ENCODE data around the gene CPA1. TPM values are rescaled to one million over a fixed set of nuclear protein-coding genes. Genes with fewer than 3 reads are reported as not detected.

Gene CPA1
- total and polyA plus RNA-seq, 12 donors: 0.35 to 3.8 (median 2.7) TPM; not detected in 4

GRCh38 chr7:130365088-130365487, 15.2 kb upstream of the CPA1 start:
- ATAC-seq (no peak), DNase-seq (no peak)
- no peaks in the 10 kb centered on the region for H3K36me3 ChIP-seq
- no peak for TF ChIP-seq CTCF (IDR thresholded peaks at IDR 0.05)
- H3K27ac ChIP-seq: no peak overlapping the region
- 87 to 95% methylated on average over 2 of the region's 2 CpGs for WGBS, 2 donors
- H3K4me3 ChIP-seq: no peak overlapping the region
- peaks cover 0 to 14% (median 4%) of the 10 kb centered on the region in 9 donors for H3K4me1 ChIP-seq
- H3K9me3 ChIP-seq: peaks cover 0 to 10% (median 0%) of the 10 kb centered on the region in 11 donors
- no peaks in the 10 kb centered on the region for H3K27me3 ChIP-seq
- intact Hi-C loops (cut with DNase I): loop anchor here in 1 of 10 donors (10.0 kb wide), 1 partner anchor 60 kb away; no protein-coding TSS in a partner anchor

DNA sequence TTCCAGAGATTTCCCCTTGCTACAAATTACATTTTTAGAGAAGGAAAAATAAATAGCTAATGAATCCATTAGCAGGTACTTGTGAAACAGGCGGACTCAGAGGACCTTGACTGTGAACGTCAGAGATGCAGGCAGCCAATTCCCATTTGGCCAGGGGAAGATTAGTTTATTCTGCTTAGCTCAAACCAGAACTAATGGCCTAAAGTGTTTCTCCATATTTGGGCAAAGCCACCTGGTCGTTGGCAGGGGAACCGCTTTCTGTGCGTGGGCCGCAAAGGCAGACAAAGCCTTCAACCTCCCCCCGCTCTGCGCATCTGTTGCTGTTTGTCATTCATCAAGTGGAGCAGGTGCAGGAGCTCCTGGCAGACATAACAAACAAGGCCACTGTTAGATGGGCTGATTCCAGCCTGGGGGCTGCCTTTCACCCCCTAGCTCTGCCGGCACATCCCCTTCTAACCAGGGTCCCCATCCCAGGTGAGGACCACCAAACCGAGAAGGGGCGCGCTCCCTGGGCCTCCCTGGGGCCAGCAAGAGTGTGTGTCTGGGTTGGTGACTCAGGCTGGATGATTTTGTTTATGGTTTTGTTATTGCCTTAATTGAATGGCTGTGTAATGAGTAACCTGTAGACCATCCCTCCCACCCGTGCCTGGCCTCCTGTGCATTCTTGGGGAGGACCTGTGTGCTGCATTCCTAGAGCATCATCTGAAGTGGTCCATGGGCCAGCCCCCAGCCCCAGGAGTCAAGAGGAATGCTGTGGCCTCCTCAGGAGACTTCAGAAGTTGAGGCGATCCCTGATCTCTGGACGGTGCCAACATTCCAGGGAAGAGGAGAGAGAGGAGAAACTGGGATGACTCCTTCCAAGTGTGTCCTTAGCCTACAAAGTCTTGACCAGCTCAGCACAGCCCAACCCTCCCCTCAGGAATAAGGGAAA, 14.5 kb upstream of the CPA1 start:
- no peak for TF ChIP-seq CTCF (IDR thresholded peaks at IDR 0.05)
- H3K4me1 ChIP-seq: peaks cover 0 to 21% (median 5%) of the 10 kb centered on the region in 9 donors
- H3K27me3 ChIP-seq: no peaks in the 10 kb centered on the region
- intact Hi-C loops (cut with DNase I): loop anchor here in 1 of 10 donors (10.0 kb wide), 1 partner anchor 59 kb away; no protein-coding TSS in a partner anchor
- DNase-seq (no peak), ATAC-seq (no peak)
- H3K27ac ChIP-seq: no peak overlapping the region
- 84 to 86% methylated on average over 15 of the region's 15 CpGs for WGBS, 2 donors
- H3K36me3 ChIP-seq: no peaks in the 10 kb centered on the region
- H3K9me3 ChIP-seq: peaks cover 0 to 3% (median 0%) of the 10 kb centered on the region in 11 donors
- H3K4me3 ChIP-seq: no peak overlapping the region

- Histone ChIP-seq H3K27me3 (no peaks in the 10 kb centered on the region), H3K27ac (no peak overlapping the region), H3K9me3 (no peaks in the 10 kb centered on the region), H3K4me1 (peaks cover 0 to 26% (median 5%) of the 10 kb centered on the region in 9 donors), H3K36me3 (no peaks in the 10 kb centered on the region), H3K4me3 (no peak overlapping the region)
- DNase-seq (no peak), ATAC-seq (no peak)
- WGBS, 2 donors: 93 to 96% methylated on average over 6 of the region's 6 CpGs
- TF ChIP-seq CTCF (IDR thresholded peaks at IDR 0.05): no peak
- intact Hi-C loops (cut with DNase I): loop anchor here in 1 of 10 donors (10.0 kb wide), 1 partner anchor 58 kb away; no protein-coding TSS in a partner anchor
Measured at GRCh38 chr7:130366564-130366963, 13.7 kb upstream of the CPA1 start.

DNA sequence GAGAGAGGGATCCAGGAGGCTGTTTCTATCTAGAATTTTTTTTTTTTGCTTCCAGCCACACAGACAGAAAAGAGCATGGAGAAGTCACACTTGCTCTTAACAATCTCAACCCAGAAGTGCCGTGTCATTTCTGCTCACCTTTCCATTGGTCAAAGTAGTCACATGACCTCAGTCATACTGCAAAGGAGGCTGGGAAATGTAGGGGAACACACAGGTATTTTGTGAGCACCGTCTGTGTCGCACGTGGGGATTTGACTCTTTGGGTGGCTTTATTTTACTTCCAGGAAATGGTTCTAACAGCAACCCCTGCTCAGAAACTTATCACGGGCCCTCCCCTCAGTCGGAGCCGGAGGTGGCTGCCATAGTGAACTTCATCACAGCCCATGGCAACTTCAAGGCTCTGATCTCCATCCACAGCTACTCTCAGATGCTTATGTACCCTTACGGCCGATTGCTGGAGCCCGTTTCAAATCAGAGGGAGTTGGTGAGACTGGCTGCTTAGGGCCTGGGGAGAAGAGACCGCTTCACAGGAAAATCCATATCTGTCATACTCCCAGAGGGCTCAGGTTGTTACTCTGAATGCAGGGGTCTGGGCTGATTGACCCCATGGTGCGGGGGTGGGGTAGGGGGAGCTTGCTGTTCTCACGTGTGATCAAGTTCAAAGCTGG, 13.1 kb upstream of the CPA1 start:
- no peak overlapping the region for H3K4me3 ChIP-seq
- 82 to 86% methylated on average over 13 of the region's 13 CpGs for WGBS, 2 donors
- no peak for DNase-seq
- no peak for TF ChIP-seq CTCF (IDR thresholded peaks at IDR 0.05)
- H3K27me3 ChIP-seq: no peaks in the 10 kb centered on the region
- no peaks in the 10 kb centered on the region for H3K9me3 ChIP-seq
- H3K27ac ChIP-seq: no peak overlapping the region
- H3K4me1 ChIP-seq: peaks cover 0 to 27% (median 5%) of the 10 kb centered on the region in 9 donors
- H3K36me3 ChIP-seq: no peaks in the 10 kb centered on the region
- ATAC-seq: no peak
- intact Hi-C loops (cut with DNase I): loop anchor here in 1 of 10 donors (10.0 kb wide), 1 partner anchor 58 kb away; no protein-coding TSS in a partner anchor

Data from heart right ventricle (tissue), 16 donors.